Natural killer cell treated with Interleukin-12 subunit alpha and Interleukin-12 subunit beta and Interleukin-15 and Interleukin-18, amount 100 ng/mL, for 72 hours (primary cell): ENCODE results near the gene EPAS1. TPM values are rescaled to one million over a fixed set of nuclear protein-coding genes. Genes with fewer than 3 reads are reported as not detected.

Experiments used
- ATAC-seq, 2 donors: fragments of 150-1000 bp; cut with Tn5 transposase in 1 of 2; sonication (Bioruptor Pico), chemical (Tn5 transposase) in 1 of 2; 2 replicates each; pipeline ENCODE4 v1.10.0; 2021
- DNase-seq: peaks from one replicate; pipeline ENCODE4 v3.0.0; 2022; ENCODE audit warnings: low spot score
- H3K27ac Mint-ChIP-seq, 2 donors: 1 replicate in 1 of 2; 2 replicates in 1 of 2; pipeline ENCODE4 v1.8.0; 2022; ENCODE audit warnings: mixed read lengths in 2 of 2, mild to moderate bottlenecking in 1 of 2, moderate library complexity in 1 of 2
- H3K27me3 Mint-ChIP-seq, 2 donors: 1 replicate in 1 of 2; 2 replicates in 1 of 2; pipeline ENCODE4 v1.8.0; 2022; ENCODE audit warnings: mixed read lengths in 2 of 2
- H3K36me3 Mint-ChIP-seq: one replicate; pipeline ENCODE4 v1.8.0; 2022; ENCODE audit warnings: mixed read lengths
- H3K4me1 Mint-ChIP-seq, 2 donors: 1 replicate in 1 of 2; 2 replicates in 1 of 2; pipeline ENCODE4 v1.8.0; 2022; ENCODE audit warnings: low read depth in 2 of 2, mixed read lengths in 2 of 2, mild to moderate bottlenecking in 1 of 2
- H3K4me3 Mint-ChIP-seq: one replicate; pipeline ENCODE4 v1.8.0; 2022; ENCODE audit warnings: mixed read lengths
- H3K9me3 Mint-ChIP-seq: 2 replicates; pipeline ENCODE4 v1.8.0; 2022; ENCODE audit warnings: mixed read lengths
- total RNA-seq, 2 donors: library from RNA; stranded (reverse); gene quantifications; one replicate each; pipeline ENCODE4 v1.2.3, GENCODE V29; 2022

EPAS1 gene
- total RNA-seq, 2 donors from 2014 or later: 7.5 to 84.7 TPM

DNA sequence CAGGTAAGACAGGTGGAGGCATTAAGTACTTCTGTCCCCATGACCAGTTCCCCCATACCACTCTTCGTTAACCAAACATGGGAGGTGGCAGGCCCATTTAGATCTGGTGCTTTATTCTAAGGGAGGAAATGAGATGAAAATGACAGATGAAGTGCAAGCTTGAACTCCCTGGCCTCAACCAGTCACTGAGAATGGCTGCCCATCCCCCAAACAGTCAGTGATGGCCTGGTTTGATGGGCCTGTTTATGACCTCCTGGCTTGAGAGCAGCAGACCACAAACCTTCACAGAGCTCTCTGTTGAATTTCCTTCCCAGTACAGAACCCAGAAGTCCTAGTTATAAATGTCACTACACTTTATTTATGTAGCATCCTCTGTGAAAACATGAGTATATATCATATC lies 31.1 kb downstream of the EPAS1 start:
- Mint-ChIP-seq H3K27ac (no peak overlapping the region), H3K36me3 (no peaks in the 10 kb centered on the region), H3K4me3 (no peak overlapping the region), H3K27me3 (peaks cover 4 to 10% of the 10 kb centered on the region in 2 donors), H3K9me3 (no peaks in the 10 kb centered on the region), H3K4me1 (peaks cover 8 to 15% of the 10 kb centered on the region in 2 donors)
- no peak for ATAC-seq
- no peak for DNase-seq

DNA sequence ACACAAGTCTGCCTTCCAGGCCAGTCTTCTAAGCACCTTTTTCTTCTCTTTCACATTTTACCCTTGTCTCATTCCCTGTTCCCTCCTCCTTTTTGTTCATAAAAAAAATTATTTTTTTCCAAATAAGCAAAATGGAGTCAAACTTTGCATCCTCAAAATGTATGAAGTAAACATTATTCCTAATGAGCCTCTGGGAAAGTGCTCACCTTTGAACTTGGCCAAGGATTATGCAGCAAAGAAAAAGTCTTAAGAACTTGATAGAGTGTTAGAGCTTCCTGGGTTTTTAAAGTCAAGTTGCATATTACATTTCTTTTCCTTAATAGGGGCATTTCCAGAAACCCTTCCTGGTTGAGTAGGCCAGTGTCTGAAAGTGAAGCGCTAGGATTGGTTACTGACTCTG lies 31.6 kb downstream of the EPAS1 start:
- no peak for ATAC-seq
- Mint-ChIP-seq H3K9me3 (no peaks in the 10 kb centered on the region), H3K4me3 (no peak overlapping the region), H3K36me3 (no peaks in the 10 kb centered on the region), H3K27me3 (peaks cover 8 to 14% of the 10 kb centered on the region in 2 donors), H3K27ac (peak overlapping the region in 1 of 2 donors; percentile 59), H3K4me1 (peaks cover 8 to 15% of the 10 kb centered on the region in 2 donors)
- DNase-seq: no peak

DNA sequence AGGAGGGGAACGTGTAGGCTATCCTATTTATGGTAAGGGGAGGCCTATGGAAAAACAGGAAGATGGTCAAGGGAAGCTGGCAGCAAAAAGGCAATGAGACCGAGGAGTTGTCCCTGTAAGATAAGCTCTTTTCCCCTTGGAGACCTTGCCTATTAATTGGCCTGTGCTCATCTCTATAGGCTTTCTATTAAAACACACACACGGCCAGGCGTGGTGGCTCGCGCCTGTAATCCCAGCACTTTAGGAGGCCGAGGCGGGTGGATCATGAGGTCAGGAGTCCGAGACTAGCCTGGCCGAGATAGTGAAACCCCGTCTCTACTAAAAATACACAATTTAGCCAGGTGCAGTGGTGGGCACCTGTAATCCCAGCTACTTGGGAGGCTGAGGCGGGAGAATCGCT lies 32.1 kb downstream of the EPAS1 start:
- H3K27me3 Mint-ChIP-seq: peaks cover 11 to 15% of the 10 kb centered on the region in 2 donors
- no peak for ATAC-seq
- H3K27ac Mint-ChIP-seq: peak overlapping the region in 1 of 2 donors; percentile 59
- H3K4me3 Mint-ChIP-seq: no peak overlapping the region
- no peaks in the 10 kb centered on the region for H3K9me3 Mint-ChIP-seq
- H3K36me3 Mint-ChIP-seq: no peaks in the 10 kb centered on the region
- no peak for DNase-seq
- H3K4me1 Mint-ChIP-seq: peaks cover 8 to 17% of the 10 kb centered on the region in 2 donors

DNA sequence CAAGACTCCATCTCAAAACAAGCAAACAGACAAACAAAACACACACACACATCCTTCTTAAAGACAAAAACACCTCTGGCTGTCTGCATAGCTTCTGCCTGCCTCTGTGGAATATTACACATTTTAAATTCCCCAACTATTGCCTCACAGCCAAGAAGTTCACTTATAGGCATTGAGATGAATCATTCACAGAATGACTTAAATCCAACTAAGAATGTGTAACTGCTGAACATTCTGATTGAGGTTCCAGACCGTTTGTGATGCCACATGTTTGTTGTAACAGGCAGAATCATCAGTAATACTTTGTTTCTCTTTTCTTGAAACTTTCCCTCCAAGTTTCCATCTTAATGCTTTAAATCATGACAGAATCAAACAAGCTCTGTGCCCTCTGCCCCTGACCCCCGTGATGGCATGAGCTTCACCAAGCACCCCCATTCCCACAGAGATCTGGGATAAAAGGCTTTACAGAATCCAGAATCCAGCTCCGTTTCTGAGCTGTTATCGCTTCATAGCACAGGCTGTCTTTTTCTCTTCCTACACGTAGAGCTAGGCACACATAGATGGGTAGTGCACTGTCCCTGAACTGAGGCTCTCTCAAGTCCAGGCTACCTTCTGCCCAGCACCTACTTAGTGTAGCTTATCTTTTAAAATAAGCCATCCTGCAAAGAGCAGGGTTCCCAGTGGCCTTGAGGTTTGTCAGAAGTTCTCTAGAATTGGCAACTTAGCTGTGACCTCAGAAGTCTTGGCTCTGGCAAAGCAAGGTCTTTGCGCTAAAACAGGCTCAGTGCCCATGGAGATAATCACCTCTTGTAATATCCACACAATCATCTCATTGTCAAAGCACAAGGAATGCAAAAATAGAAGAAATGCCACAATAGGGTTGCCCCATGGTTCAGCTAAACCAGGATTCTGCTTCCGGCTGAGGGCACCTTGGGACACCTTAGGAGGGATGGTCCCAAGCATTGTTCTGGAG lies 32.9 kb downstream of the EPAS1 start:
- Mint-ChIP-seq H3K9me3 (no peaks in the 10 kb centered on the region), H3K4me3 (no peak overlapping the region), H3K27ac (peak overlapping the region in 1 of 2 donors; percentile 59)

GRCh38 chr2:46331109-46331766 lies 34.0 kb downstream of the EPAS1 start:
- H3K4me3 Mint-ChIP-seq: no peak overlapping the region
- H3K27ac Mint-ChIP-seq: no peak overlapping the region
- H3K36me3 Mint-ChIP-seq: no peaks in the 10 kb centered on the region
- no peak for ATAC-seq
- no peak for DNase-seq
- H3K4me1 Mint-ChIP-seq: peaks cover 8 to 20% of the 10 kb centered on the region in 2 donors
- no peaks in the 10 kb centered on the region for H3K9me3 Mint-ChIP-seq
- peaks cover 17 to 19% of the 10 kb centered on the region in 2 donors for H3K27me3 Mint-ChIP-seq

More for the DNA sequence above, 32.9 kb downstream of the EPAS1 start:
- no peaks in the 10 kb centered on the region for H3K36me3 Mint-ChIP-seq
- peaks cover 15 to 17% of the 10 kb centered on the region in 2 donors for H3K27me3 Mint-ChIP-seq
- peak; percentile 45 to 54 for ATAC-seq
- no peak for DNase-seq
- peaks cover 8 to 21% of the 10 kb centered on the region in 2 donors for H3K4me1 Mint-ChIP-seq

- Mint-ChIP-seq H3K4me1 (peaks cover 8 to 11% of the 10 kb centered on the region in 2 donors), H3K27ac (peak overlapping the region in 1 of 2 donors; percentile 23), H3K27me3 (peaks cover 20 to 30% of the 10 kb centered on the region in 2 donors), H3K9me3 (no peaks in the 10 kb centered on the region), H3K4me3 (no peak overlapping the region), H3K36me3 (no peaks in the 10 kb centered on the region)
- DNase-seq: no peak
- ATAC-seq: no peak
Measured at GRCh38 chr2:46332686-46333281, 35.6 kb downstream of the EPAS1 start.

DNA sequence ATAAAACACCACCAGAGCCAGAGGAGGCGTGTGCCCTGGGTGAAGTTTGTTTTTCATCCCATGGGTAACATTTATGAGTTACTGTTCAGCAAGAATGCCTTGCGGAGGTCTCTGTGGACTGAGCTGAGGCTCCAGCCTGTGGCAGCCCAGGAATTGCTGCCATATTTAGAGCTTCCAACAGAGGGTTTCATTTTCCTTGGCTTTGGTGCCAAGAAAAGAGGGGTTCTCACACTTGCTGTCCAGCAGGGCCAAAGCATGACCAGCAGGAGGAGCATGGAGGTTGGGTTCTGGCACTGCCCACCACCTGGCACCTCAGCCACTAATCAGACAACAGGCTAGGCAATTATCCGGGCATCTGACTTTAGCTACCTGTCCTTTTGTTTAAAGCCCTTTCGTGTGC lies 36.7 kb downstream of the EPAS1 start:
- Mint-ChIP-seq H3K27me3 (peaks cover 20 to 30% of the 10 kb centered on the region in 2 donors), H3K36me3 (no peaks in the 10 kb centered on the region), H3K4me3 (no peak overlapping the region), H3K9me3 (no peaks in the 10 kb centered on the region), H3K4me1 (peaks cover 8 to 11% of the 10 kb centered on the region in 2 donors), H3K27ac (no peak overlapping the region)
- no peak for DNase-seq
- ATAC-seq: no peak

DNA sequence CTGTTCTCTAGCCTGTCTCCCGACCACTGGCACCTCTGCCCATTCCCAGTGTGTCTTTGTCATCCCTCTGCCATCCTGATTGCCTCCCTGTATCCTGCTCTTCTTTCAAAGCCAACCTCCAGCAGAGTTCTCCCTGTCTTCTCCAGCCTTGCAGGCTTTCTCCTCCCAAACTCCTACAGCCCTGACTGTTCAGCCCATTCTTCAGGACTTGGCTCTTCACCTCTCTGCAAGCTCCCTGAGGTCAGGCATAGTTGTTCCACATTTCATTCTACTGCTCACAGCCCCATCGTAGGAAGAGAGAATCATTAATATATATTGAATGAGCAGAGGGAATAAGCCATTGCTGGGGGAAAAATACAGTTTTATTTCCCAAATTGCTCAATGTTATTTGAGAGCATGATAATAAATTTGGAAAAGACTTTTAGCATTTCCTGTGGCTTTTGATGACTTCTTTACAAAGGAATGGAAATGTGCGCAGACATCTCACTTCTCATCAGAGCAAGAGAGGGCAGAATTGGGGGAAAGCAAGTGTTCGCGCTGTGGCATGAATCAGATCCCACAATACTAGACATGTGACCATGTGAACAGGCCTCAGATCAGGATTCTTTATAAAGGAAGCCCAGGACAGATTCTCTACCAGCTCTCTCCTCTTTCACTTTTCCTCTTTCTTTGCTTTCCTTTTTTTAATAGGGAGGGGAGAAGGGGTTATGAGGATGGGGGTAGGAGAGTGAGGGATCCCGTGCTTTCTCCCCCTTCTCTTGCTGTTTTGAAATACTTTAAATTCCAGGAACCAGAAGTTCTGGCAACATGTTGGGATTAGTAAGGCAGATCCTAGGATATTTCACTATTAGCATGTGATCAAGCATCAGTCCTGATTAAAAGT lies 37.4 kb downstream of the EPAS1 start:
- no peaks in the 10 kb centered on the region for H3K36me3 Mint-ChIP-seq

DNA sequence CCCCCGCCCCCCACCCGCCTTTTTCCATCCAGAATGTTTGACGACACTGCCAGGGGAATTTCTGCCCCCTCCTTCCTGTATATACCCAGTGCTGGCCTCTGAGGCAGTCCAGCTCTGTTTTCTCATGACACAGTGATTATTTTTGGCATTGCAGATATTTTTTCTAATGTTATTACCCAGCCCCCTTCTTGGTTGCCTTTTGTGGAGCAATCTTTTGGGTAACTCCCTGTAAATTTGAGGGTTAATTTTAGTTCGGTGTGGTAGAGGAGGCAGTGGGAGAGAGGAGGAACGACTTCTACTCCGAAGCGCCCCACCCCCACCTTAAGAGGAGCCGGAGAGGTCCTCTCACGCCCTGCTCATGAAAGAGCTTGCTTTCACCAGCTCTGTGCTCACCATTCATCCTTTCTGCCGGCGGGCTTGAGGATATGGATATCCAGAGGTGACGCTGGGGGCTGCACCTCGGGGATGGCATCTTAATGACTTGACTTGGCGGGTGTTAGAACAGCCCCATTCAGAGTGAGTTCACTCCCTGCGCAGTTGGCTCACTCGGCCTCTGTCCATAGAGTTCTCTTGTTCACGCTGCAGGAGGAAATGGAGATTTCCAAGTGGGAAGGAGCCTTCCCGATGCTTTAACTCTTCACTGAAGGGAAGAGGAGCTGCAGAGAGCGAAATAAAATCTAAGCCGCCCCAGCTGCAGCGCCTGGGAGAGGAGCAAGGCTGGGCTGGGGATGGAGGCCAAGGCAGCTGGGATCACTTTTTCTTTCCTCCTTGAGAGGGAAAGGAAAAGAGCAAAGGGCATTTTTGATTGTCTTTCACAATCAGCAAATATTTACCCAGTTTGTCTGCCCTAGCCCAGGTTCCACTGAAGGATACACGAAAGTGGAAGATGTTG lies 38.4 kb downstream of the EPAS1 start:
- Mint-ChIP-seq H3K27ac (no peak overlapping the region), H3K36me3 (no peaks in the 10 kb centered on the region), H3K4me3 (no peak overlapping the region), H3K27me3 (peaks cover 20 to 30% of the 10 kb centered on the region in 2 donors), H3K9me3 (no peaks in the 10 kb centered on the region), H3K4me1 (peaks cover 0 to 6% of the 10 kb centered on the region in 2 donors)
- ATAC-seq (no peak), DNase-seq (no peak)

More for the DNA sequence above, 37.4 kb downstream of the EPAS1 start:
- Mint-ChIP-seq H3K27me3 (peaks cover 20 to 30% of the 10 kb centered on the region in 2 donors), H3K4me3 (no peak overlapping the region), H3K9me3 (no peaks in the 10 kb centered on the region), H3K27ac (no peak overlapping the region), H3K4me1 (peaks cover 5 to 11% of the 10 kb centered on the region in 2 donors)
- no peak for ATAC-seq
- no peak for DNase-seq

- H3K27ac Mint-ChIP-seq: no peak overlapping the region
- DNase-seq: no peak
- no peaks in the 10 kb centered on the region for H3K9me3 Mint-ChIP-seq
- H3K4me1 Mint-ChIP-seq: peaks cover 0 to 6% of the 10 kb centered on the region in 2 donors
- H3K27me3 Mint-ChIP-seq: peaks cover 20 to 30% of the 10 kb centered on the region in 2 donors
- no peak overlapping the region for H3K4me3 Mint-ChIP-seq
- no peak for ATAC-seq
- no peaks in the 10 kb centered on the region for H3K36me3 Mint-ChIP-seq
Measured at GRCh38 chr2:46336283-46336959, 39.2 kb downstream of the EPAS1 start.

GRCh38 chr2:46337208-46337994 lies 40.2 kb downstream of the EPAS1 start:
- no peak overlapping the region for H3K4me3 Mint-ChIP-seq
- no peaks in the 10 kb centered on the region for H3K9me3 Mint-ChIP-seq
- peaks cover 0 to 6% of the 10 kb centered on the region in 2 donors for H3K4me1 Mint-ChIP-seq
- peaks cover 18 to 35% of the 10 kb centered on the region in 2 donors for H3K27me3 Mint-ChIP-seq
- ATAC-seq (no peak), DNase-seq (no peak)
- H3K27ac Mint-ChIP-seq: no peak overlapping the region
- H3K36me3 Mint-ChIP-seq: no peaks in the 10 kb centered on the region
